ENCODE results near the gene MYO18B. TPM values are rescaled to one million over a fixed set of nuclear protein-coding genes. Genes with fewer than 3 reads are reported as not detected.

MYO18B gene
- total and polyA plus RNA-seq, 2 of the 8 experiments (the other 6 are each of a cell fraction or from before 2014, with no cell fraction given) = 0.62 to 0.78 TPM

- Histone ChIP-seq H3K79me2 (ENCODE audit: control insufficient read depth in 1 of 2, insufficient read depth in 2 of 2, low read length in 2 of 2) (no peaks in the 10 kb centered on the region), H3K14ac (ENCODE audit: insufficient read length) (no peak overlapping the region), H3K27me3 (replicated peaks in 1 of 4; ENCODE audit: control insufficient read depth in 3 of 4, extremely low read depth in 1 of 4, insufficient read depth in 3 of 4, low read length in 3 of 4) (no peaks in the 10 kb centered on the region), H4K91ac (replicated peaks; ENCODE audit: insufficient read length, low read length) (no peak overlapping the region), H3K36me3 (ENCODE audit: control insufficient read depth in 2 of 4, insufficient read depth in 4 of 4, low read length in 3 of 4) (no peaks in the 10 kb centered on the region; a peak in 1 of 8 replicates), H2AK5ac (ENCODE audit: low read depth, low read length) (no peak overlapping the region), H3K4me2 (ENCODE audit: insufficient read depth in 1 of 2, low read depth in 2 of 2, low read length in 2 of 2) (0 out of 4 replicates have a peak overlapping the region, but pooled peaks of 1 of the 2 experiments have one; percentile 13), H2BK12ac (ENCODE audit: low read depth, low read length) (no peak overlapping the region), H4K20me1 (replicated peaks in 1 of 2; ENCODE audit: control insufficient read depth in 1 of 2, insufficient read depth in 2 of 2, low read length in 2 of 2) (no peaks in the 10 kb centered on the region), H3K4me3 (ENCODE audit: extremely low read depth in 1 of 4, insufficient read depth in 2 of 4, low read depth in 3 of 4, low read length in 4 of 4) (no peak overlapping the region), H3K56ac (replicated peaks; ENCODE audit: insufficient read length, low read depth, low read length) (no peak overlapping the region), H4K8ac (ENCODE audit: extremely low read depth, insufficient read depth, low read length) (no peak overlapping the region), H2BK120ac (replicated peaks; ENCODE audit: low read depth, low read length) (no peak overlapping the region), H3K9me3 (ENCODE audit: insufficient read depth in 2 of 2, low read depth in 1 of 2, low read length in 1 of 2) (peaks cover 11 to 16% of the 10 kb centered on the region in 2 experiments), H3K79me1 (ENCODE audit: low read depth, low read length) (no peaks in the 10 kb centered on the region), H3K18ac (ENCODE audit: extremely low read depth, low read length) (no peak overlapping the region), H2BK20ac (ENCODE audit: low read length) (no peak overlapping the region), H2BK15ac (ENCODE audit: low read length) (no peak overlapping the region), H4K5ac (ENCODE audit: insufficient read length, low read depth, low read length) (no peak overlapping the region), H2BK5ac (ENCODE audit: low read depth, low read length) (no peak overlapping the region), H3K4me1 (replicated peaks in 1 of 4; ENCODE audit: control insufficient read depth in 3 of 4, insufficient read depth in 4 of 4, low read length in 3 of 4) (peaks cover 0 to 7% (median 2%) of the 10 kb centered on the region in 4 experiments; a peak in 1 of 7 replicates), H3K27ac (ENCODE audit: low read depth, low read length) (no peak overlapping the region), H3K23me2 (ENCODE audit: low read depth, low read length) (no peaks in the 10 kb centered on the region), H2AFZ (ENCODE audit: low read length) (no peak overlapping the region), H3K23ac (ENCODE audit: insufficient read length) (no peak overlapping the region), H3K9ac (replicated peaks in 1 of 4; ENCODE audit: extremely low read depth in 1 of 4, low read depth in 3 of 4, low read length in 3 of 4) (no peak overlapping the region), H3K4ac (replicated peaks; ENCODE audit: insufficient read length, low read depth, low read length) (no peak overlapping the region)
- no peak for TF ChIP-seq JUN (IDR thresholded peaks at IDR 0.05; ENCODE audit: low read depth, low read length)
- TF ChIP-seq ATF2 (IDR thresholded peaks at IDR 0.05; ENCODE audit: low read length) = no peak
- no peak for TF ChIP-seq FOSL1 (IDR thresholded peaks at IDR 0.05; ENCODE audit: insufficient read depth, low read depth, low read length)
- TF ChIP-seq CTCF (IDR thresholded peaks at IDR 0.05; ENCODE audit: control extremely low read depth in 1 of 3, insufficient read depth in 1 of 3, low read depth in 1 of 3, low read length in 3 of 3) = no peak
- TF ChIP-seq POU5F1 (IDR thresholded peaks at IDR 0.05; ENCODE audit: low read depth, low read length) = no peak
- TF ChIP-seq HDAC6 (IDR thresholded peaks at IDR 0.05; ENCODE audit: low read depth, low read length) = no peak
- no peak for TF ChIP-seq CBX8 (IDR thresholded peaks at IDR 0.05; ENCODE audit: borderline replicate concordance, low read depth, low read length)
- TF ChIP-seq E2F6 (IDR thresholded peaks at IDR 0.05) = no peak
- ChIA-PET POLR2A (ENCODE audit: partially characterized antibody) (no interaction called here), CTCF (ENCODE audit: partially characterized antibody) (interaction anchor here (2.0 kb wide), 1 partner anchor 25 kb away, joined by 4 read pairs; no protein-coding TSS in a partner anchor)
- FAIRE-seq (peak; percentile 83), DNase-seq (ENCODE audit: low read depth in 1 of 2, low spot score in 2 of 2) (no peak)
- WGBS, 2 experiments (ENCODE audit: extremely low coverage in 1 of 2, insufficient coverage in 1 of 2, insufficient read length in 1 of 2, insufficient replicate concordance in 2 of 2, low coverage in 1 of 2, low lambda C conversion rate in 2 of 2, missing lambda C conversion rate in 1 of 2) = 68% methylated on average over 4 of the region's 4 CpGs; no CpG with 5 or more reads in 1 of the 2 experiments
These were observed 296.4 kb downstream of the MYO18B start for GRCh38 chr22:26038365-26038764.
